ENCODE results near the gene FAM120A. TPM values are rescaled to one million over a fixed set of nuclear protein-coding genes. Genes with fewer than 3 reads are reported as not detected.

FAM120A gene
- total and polyA plus RNA-seq, 2 of the 13 experiments (the other 11 are each of a cell fraction or from before 2014, with no cell fraction given) = 41.3 to 44.4 TPM

DNA sequence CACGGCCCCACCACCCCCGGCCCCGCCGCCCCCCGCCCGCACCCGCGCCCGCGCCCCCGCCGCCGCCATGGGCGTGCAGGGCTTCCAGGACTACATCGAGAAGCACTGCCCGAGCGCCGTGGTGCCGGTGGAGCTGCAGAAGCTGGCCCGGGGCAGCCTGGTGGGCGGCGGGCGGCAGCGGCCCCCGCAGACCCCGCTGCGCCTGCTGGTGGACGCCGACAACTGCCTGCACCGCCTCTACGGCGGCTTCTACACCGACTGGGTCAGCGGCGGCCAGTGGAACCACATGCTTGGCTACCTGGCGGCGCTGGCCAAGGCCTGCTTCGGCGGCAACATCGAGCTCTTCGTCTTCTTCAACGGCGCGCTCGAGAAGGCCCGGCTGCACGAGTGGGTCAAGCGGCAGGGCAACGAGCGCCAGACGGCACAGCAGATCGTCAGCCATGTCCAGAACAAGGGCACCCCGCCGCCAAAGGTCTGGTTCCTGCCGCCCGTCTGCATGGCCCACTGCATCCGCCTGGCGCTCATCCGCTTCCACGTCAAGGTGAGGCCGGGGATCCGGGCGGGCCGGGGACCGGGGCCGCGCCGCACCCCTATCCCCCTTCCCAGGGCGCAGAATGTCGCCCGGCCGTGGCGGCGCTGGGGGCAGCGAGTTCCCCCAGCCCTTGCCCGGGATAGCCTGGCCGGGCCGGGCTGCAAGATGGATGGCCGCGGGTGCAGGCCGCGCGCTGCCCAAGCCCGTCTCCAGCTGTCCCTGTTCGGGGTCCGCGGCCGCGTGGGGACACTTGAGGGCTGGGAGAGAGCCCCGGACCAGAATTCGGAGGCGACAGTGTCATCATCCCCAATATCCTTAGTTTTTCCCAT is 594 bp downstream of the FAM120A start (continued):
- TF ChIP-seq ZNF10 (CRISPR knock-in tag; IDR thresholded peaks at IDR 0.05; ENCODE audit: borderline replicate concordance, low read depth) = no peak
- TF ChIP-seq ZNF781 (CRISPR knock-in tag; IDR thresholded peaks at IDR 0.05; ENCODE audit: borderline replicate concordance, not compliant biosample characterization) = no peak
- no peak for TF ChIP-seq ZNF143 (CRISPR knock-in tag; IDR thresholded peaks at IDR 0.05)
- no peak for TF ChIP-seq SOX13 (IDR thresholded peaks at IDR 0.05)
- no peak for TF ChIP-seq SOX13 (CRISPR knock-in tag; conservative IDR thresholded peaks at IDR 0.05 in 1 of 2, IDR thresholded peaks at IDR 0.05 in 1 of 2)
- peak; percentile 54; the same call in 1 of the 2 replicates for TF ChIP-seq KMT2A (CRISPR knock-in tag; IDR thresholded peaks at IDR 0.05)
- TF ChIP-seq ZFY (CRISPR knock-in tag; IDR thresholded peaks at IDR 0.05) = peak; percentile 78
- TF ChIP-seq SP2 (CRISPR knock-in tag; IDR thresholded peaks at IDR 0.05) = peak; percentile 46
- TF ChIP-seq NFIC (IDR thresholded peaks at IDR 0.05; ENCODE audit: low read length) = no peak
- TF ChIP-seq ARHGAP35 (CRISPR knock-in tag; IDR thresholded peaks at IDR 0.05; ENCODE audit: borderline replicate concordance) = no peak
- no peak; the same call in 1 of the 2 replicates for TF ChIP-seq DNMT1 (CRISPR knock-in tag; IDR thresholded peaks at IDR 0.05)
- TF ChIP-seq, protein P1, sequence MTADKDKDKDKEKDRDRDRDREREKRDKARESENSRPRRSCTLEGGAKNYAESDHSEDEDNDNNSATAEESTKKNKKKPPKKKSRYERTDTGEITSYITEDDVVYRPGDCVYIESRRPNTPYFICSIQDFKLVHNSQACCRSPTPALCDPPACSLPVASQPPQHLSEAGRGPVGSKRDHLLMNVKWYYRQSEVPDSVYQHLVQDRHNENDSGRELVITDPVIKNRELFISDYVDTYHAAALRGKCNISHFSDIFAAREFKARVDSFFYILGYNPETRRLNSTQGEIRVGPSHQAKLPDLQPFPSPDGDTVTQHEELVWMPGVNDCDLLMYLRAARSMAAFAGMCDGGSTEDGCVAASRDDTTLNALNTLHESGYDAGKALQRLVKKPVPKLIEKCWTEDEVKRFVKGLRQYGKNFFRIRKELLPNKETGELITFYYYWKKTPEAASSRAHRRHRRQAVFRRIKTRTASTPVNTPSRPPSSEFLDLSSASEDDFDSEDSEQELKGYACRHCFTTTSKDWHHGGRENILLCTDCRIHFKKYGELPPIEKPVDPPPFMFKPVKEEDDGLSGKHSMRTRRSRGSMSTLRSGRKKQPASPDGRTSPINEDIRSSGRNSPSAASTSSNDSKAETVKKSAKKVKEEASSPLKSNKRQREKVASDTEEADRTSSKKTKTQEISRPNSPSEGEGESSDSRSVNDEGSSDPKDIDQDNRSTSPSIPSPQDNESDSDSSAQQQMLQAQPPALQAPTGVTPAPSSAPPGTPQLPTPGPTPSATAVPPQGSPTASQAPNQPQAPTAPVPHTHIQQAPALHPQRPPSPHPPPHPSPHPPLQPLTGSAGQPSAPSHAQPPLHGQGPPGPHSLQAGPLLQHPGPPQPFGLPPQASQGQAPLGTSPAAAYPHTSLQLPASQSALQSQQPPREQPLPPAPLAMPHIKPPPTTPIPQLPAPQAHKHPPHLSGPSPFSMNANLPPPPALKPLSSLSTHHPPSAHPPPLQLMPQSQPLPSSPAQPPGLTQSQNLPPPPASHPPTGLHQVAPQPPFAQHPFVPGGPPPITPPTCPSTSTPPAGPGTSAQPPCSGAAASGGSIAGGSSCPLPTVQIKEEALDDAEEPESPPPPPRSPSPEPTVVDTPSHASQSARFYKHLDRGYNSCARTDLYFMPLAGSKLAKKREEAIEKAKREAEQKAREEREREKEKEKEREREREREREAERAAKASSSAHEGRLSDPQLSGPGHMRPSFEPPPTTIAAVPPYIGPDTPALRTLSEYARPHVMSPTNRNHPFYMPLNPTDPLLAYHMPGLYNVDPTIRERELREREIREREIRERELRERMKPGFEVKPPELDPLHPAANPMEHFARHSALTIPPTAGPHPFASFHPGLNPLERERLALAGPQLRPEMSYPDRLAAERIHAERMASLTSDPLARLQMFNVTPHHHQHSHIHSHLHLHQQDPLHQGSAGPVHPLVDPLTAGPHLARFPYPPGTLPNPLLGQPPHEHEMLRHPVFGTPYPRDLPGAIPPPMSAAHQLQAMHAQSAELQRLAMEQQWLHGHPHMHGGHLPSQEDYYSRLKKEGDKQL (CRISPR knock-in tag; IDR thresholded peaks at IDR 0.05; ENCODE audit: low read depth) = no peak
- TF ChIP-seq NFIB (CRISPR knock-in tag; IDR thresholded peaks at IDR 0.05; ENCODE audit: borderline replicate concordance) = no peak
- peak; percentile 36; the same call in 1 of the 2 replicates for TF ChIP-seq ZNF225 (CRISPR knock-in tag; IDR thresholded peaks at IDR 0.05)
- TF ChIP-seq, protein P2, sequence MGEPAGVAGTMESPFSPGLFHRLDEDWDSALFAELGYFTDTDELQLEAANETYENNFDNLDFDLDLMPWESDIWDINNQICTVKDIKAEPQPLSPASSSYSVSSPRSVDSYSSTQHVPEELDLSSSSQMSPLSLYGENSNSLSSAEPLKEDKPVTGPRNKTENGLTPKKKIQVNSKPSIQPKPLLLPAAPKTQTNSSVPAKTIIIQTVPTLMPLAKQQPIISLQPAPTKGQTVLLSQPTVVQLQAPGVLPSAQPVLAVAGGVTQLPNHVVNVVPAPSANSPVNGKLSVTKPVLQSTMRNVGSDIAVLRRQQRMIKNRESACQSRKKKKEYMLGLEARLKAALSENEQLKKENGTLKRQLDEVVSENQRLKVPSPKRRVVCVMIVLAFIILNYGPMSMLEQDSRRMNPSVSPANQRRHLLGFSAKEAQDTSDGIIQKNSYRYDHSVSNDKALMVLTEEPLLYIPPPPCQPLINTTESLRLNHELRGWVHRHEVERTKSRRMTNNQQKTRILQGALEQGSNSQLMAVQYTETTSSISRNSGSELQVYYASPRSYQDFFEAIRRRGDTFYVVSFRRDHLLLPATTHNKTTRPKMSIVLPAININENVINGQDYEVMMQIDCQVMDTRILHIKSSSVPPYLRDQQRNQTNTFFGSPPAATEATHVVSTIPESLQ (CRISPR knock-in tag; conservative IDR thresholded peaks at IDR 0.05) = no peak
- no peak for TF ChIP-seq NPAS2 (CRISPR knock-in tag; IDR thresholded peaks at IDR 0.05; ENCODE audit: borderline replicate concordance)
- TF ChIP-seq, protein P3, sequence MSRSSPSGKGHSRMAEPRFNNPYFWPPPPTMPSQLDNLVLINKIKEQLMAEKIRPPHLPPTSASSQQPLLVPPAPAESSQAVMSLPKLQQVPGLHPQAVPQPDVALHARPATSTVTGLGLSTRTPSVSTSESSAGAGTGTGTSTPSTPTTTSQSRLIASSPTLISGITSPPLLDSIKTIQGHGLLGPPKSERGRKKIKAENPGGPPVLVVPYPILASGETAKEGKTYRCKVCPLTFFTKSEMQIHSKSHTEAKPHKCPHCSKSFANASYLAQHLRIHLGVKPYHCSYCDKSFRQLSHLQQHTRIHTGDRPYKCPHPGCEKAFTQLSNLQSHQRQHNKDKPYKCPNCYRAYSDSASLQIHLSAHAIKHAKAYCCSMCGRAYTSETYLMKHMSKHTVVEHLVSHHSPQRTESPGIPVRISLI (CRISPR knock-in tag; IDR thresholded peaks at IDR 0.05; ENCODE audit: borderline replicate concordance) = no peak
- TF ChIP-seq GTF2F1 (IDR thresholded peaks at IDR 0.05; ENCODE audit: low read length) = no peak
- no peak for TF ChIP-seq ZEB1 (IDR thresholded peaks at IDR 0.05; ENCODE audit: insufficient replicate concordance, low read depth)
- no peak for TF ChIP-seq FOSL2 (CRISPR knock-in tag; IDR thresholded peaks at IDR 0.05)
- TF ChIP-seq ZNF777 (CRISPR knock-in tag; IDR thresholded peaks at IDR 0.05) = peak; percentile 16; the same call in 1 of the 2 replicates
- no peak for TF ChIP-seq ZBTB20 (CRISPR knock-in tag; IDR thresholded peaks at IDR 0.05; ENCODE audit: borderline replicate concordance, low read depth)

Measured in HepG2 (cell line).